CD4-positive, alpha-beta T cell treated with Interleukin-21 for 1 hour (primary cell): ENCODE data around the gene SLC43A1.
A peak's percentile ranks its signal among the peaks of the same experiment; 100 is the strongest.

Experiments
- DNase-seq: peaks from one replicate; pipeline ENCODE4 v3.0.0-alpha.2; 2020

SLC43A1 gene

GRCh38 chr11:57497303-57498247, 17.9 kb downstream of the SLC43A1 start:
- DNase-seq, result no peak

GRCh38 chr11:57496109-57496820, 19.2 kb downstream of the SLC43A1 start:
- DNase-seq, result no peak

- peak; percentile 74 for DNase-seq
These were observed 21.7 kb downstream of the SLC43A1 start for GRCh38 chr11:57493507-57494503.

- peak; percentile 50 for DNase-seq
These were observed 24.0 kb downstream of the SLC43A1 start for GRCh38 chr11:57491371-57492061.

GRCh38 chr11:57490456-57491248, 24.9 kb downstream of the SLC43A1 start:
- no peak for DNase-seq

GRCh38 chr11:57487920-57488659, 27.4 kb downstream of the SLC43A1 start:
- no peak for DNase-seq

GRCh38 chr11:57487021-57487778, 28.3 kb downstream of the SLC43A1 start:
- no peak for DNase-seq

- DNase-seq, result no peak
These were observed 30.1 kb downstream of the SLC43A1 start for GRCh38 chr11:57485217-57485990.

- no peak for DNase-seq
These were observed 31.3 kb downstream of the SLC43A1 start for GRCh38 chr11:57484141-57484710.

- no peak for DNase-seq
These were observed 32.0 kb downstream of the SLC43A1 start for GRCh38 chr11:57483562-57483918.

- DNase-seq, result peak; percentile 57
These were observed 32.5 kb downstream of the SLC43A1 start for GRCh38 chr11:57482782-57483561.

- DNase-seq, result no peak
These were observed 33.4 kb downstream of the SLC43A1 start for GRCh38 chr11:57481915-57482781.

GRCh38 chr11:57481315-57481714, 34.2 kb downstream of the SLC43A1 start:
- no peak for DNase-seq

GRCh38 chr11:57480409-57481137, 34.9 kb downstream of the SLC43A1 start:
- peak; percentile 65 for DNase-seq

- no peak for DNase-seq
These were observed 35.6 kb downstream of the SLC43A1 start for GRCh38 chr11:57479911-57480310.
